H1 (cell line): ENCODE results near the gene TRIM29. TPM values are rescaled to one million over a fixed set of nuclear protein-coding genes. Genes with fewer than 3 reads are reported as not detected.
A peak's percentile ranks its signal among the peaks of the same experiment; 100 is the strongest.

Experiments used
- CTCF ChIA-PET: fragments of 300-600 bp; sonication (Branson Sonifier 250); formaldehyde crosslinking; loops from one replicate; lab custom pipeline; 2021; ENCODE audit not compliant: partially characterized antibody; lab: Charles Lee
- POLR2A ChIA-PET: fragments of 300-600 bp; sonication (Branson Sonifier 250); formaldehyde crosslinking; loops from one replicate; lab custom pipeline; 2021; ENCODE audit warnings: inconsistent platforms; ENCODE audit not compliant: partially characterized antibody; lab: Charles Lee
- DNase-seq, 2 experiments: peaks; one replicate each; pipeline versions ENCODE4 v3.0.0 to v3.0.0-alpha.2; 2010 to 2022; ENCODE audit warnings: low spot score in 2 of 2, low read depth in 1 of 2, mixed read lengths in 1 of 2
- FAIRE-seq: peaks from 2 replicates; lab custom pipeline; 2011; peaks lifted over from hg19 to GRCh38; lab: Jason Lieb, UNC
- H2AFZ ChIP-seq: 2 replicates; pipeline ENCODE4 v1.8.1; 2012; ENCODE audit warnings: low read length, inconsistent platforms
- H2AK5ac ChIP-seq: 2 replicates; pipeline ENCODE4 v1.6.1; 2013; ENCODE audit warnings: low read depth, low read length
- H2BK120ac ChIP-seq: replicated peaks from 2 replicates; pipeline ENCODE3; 2013; ENCODE audit warnings: low read depth, low read length, inconsistent platforms
- H2BK12ac ChIP-seq: 2 replicates; pipeline ENCODE4 v1.6.1; 2013; ENCODE audit warnings: low read depth, low read length
- H2BK15ac ChIP-seq: 2 replicates; pipeline ENCODE4 v1.6.1; 2013; ENCODE audit warnings: low read length
- H2BK20ac ChIP-seq: 2 replicates; pipeline ENCODE4 v1.6.1; 2013; ENCODE audit warnings: low read length
- H2BK5ac ChIP-seq: 2 replicates; pipeline ENCODE4 v1.6.1; 2013; ENCODE audit warnings: low read depth, low read length
- H3K14ac ChIP-seq: 2 replicates; pipeline ENCODE4 v1.6.1; 2013; ENCODE audit warnings: inconsistent platforms; ENCODE audit not compliant: insufficient read length
- H3K18ac ChIP-seq: 2 replicates; pipeline ENCODE4 v1.6.1; 2013; ENCODE audit warnings: low read length; ENCODE audit errors: extremely low read depth
- H3K23ac ChIP-seq: 2 replicates; pipeline ENCODE4 v1.6.1; 2013; ENCODE audit warnings: inconsistent platforms; ENCODE audit not compliant: insufficient read length
- H3K23me2 ChIP-seq: 2 replicates; pipeline ENCODE4 v1.6.1; 2013; ENCODE audit warnings: low read depth, low read length
- H3K27ac ChIP-seq: 2 replicates; pipeline ENCODE4 v1.6.1; 2011; ENCODE audit warnings: low read depth, low read length, inconsistent platforms
- H3K27me3 ChIP-seq, 4 experiments: replicated peaks in 1 of 4; 1 replicate in 1 of 4; 2 replicates in 3 of 4; pipeline versions ENCODE4 v1.6.1 to v1.8.1; 2011 to 2013; ENCODE audit warnings: low read length in 3 of 4, mild to moderate bottlenecking in 3 of 4, inconsistent platforms in 2 of 4, mixed read lengths in 2 of 4, moderate library complexity in 1 of 4; ENCODE audit not compliant: control insufficient read depth in 3 of 4, insufficient read depth in 3 of 4; ENCODE audit errors: extremely low read depth in 1 of 4
- H3K36me3 ChIP-seq, 4 experiments: 2 replicates each; pipeline versions ENCODE4 v1.6.1 to v1.8.1; 2011 to 2013; ENCODE audit warnings: mild to moderate bottlenecking in 4 of 4, low read length in 3 of 4, moderate library complexity in 2 of 4, control low read depth in 1 of 4, inconsistent platforms in 1 of 4; ENCODE audit not compliant: insufficient read depth in 4 of 4, control insufficient read depth in 2 of 4
- H3K4ac ChIP-seq: replicated peaks from 2 replicates; pipeline ENCODE3; 2013; ENCODE audit warnings: low read length, low read depth, mixed read lengths, inconsistent platforms; ENCODE audit not compliant: insufficient read length
- H3K4me1 ChIP-seq, 4 experiments: replicated peaks in 1 of 4; 1 replicate in 1 of 4; 2 replicates in 3 of 4; pipeline versions ENCODE4 v1.6.1 to v1.8.1; 2011 to 2013; ENCODE audit warnings: low read length in 3 of 4, inconsistent platforms in 2 of 4, mixed read lengths in 1 of 4; ENCODE audit not compliant: insufficient read depth in 4 of 4, control insufficient read depth in 3 of 4
- H3K4me2 ChIP-seq, 2 experiments: 2 replicates each; pipeline versions ENCODE4 v1.6.1 to v1.8.1; 2011 to 2013; ENCODE audit warnings: low read depth in 2 of 2, low read length in 2 of 2, control low read depth in 1 of 2, inconsistent platforms in 1 of 2, mild to moderate bottlenecking in 1 of 2; ENCODE audit not compliant: insufficient read depth in 1 of 2
- H3K4me3 ChIP-seq, 4 experiments: fragments of 200-600, 300-600 bp in 1 of 4; sonication (generic), shearing (Covaris generic), sonication (Bioruptor Twin) in 1 of 4; 2 replicates each; pipeline versions ENCODE4 v1.5.1 to v1.8.1; 2011 to 2016; ENCODE audit warnings: low read length in 4 of 4, low read depth in 3 of 4, control low read depth in 2 of 4, inconsistent platforms in 2 of 4, mild to moderate bottlenecking in 2 of 4, mixed read lengths in 1 of 4, moderate library complexity in 1 of 4; ENCODE audit not compliant: insufficient read depth in 2 of 4; ENCODE audit errors: extremely low read depth in 1 of 4
- H3K56ac ChIP-seq: replicated peaks from 2 replicates; pipeline ENCODE3; 2013; ENCODE audit warnings: low read depth, mild to moderate bottlenecking, mixed read lengths, low read length, inconsistent platforms; ENCODE audit not compliant: insufficient read length
- H3K79me1 ChIP-seq: 2 replicates; pipeline ENCODE4 v1.6.1; 2013; ENCODE audit warnings: low read depth, low read length, control low read depth
- H3K79me2 ChIP-seq, 2 experiments: 2 replicates each; pipeline versions ENCODE4 v1.6.1 to v1.8.1; 2012 to 2013; ENCODE audit warnings: low read length in 2 of 2, mild to moderate bottlenecking in 2 of 2, inconsistent platforms in 1 of 2; ENCODE audit not compliant: insufficient read depth in 2 of 2, control insufficient read depth in 1 of 2
- H3K9ac ChIP-seq, 4 experiments: replicated peaks in 1 of 4; 1 replicate in 1 of 4; 2 replicates in 3 of 4; pipeline versions ENCODE4 v1.6.1 to v1.8.1; 2011 to 2013; ENCODE audit warnings: low read depth in 3 of 4, low read length in 3 of 4, control low read depth in 2 of 4, mild to moderate bottlenecking in 2 of 4, moderate library complexity in 2 of 4, inconsistent platforms in 1 of 4; ENCODE audit errors: extremely low read depth in 1 of 4
- H3K9me3 ChIP-seq, 2 experiments: 2 replicates each; pipeline versions ENCODE4 v1.6.1 to v1.8.1; 2012 to 2013; ENCODE audit warnings: mild to moderate bottlenecking in 2 of 2, moderate library complexity in 2 of 2, control low read depth in 1 of 2, inconsistent platforms in 1 of 2, low read depth in 1 of 2, low read length in 1 of 2, mixed read lengths in 1 of 2; ENCODE audit not compliant: insufficient read depth in 2 of 2
- H4K20me1 ChIP-seq, 2 experiments: replicated peaks in 1 of 2; 2 replicates each; pipeline versions ENCODE3 to v1.8.1; 2011 to 2013; ENCODE audit warnings: inconsistent platforms in 2 of 2, low read length in 2 of 2, mild to moderate bottlenecking in 1 of 2; ENCODE audit not compliant: insufficient read depth in 2 of 2, control insufficient read depth in 1 of 2
- H4K5ac ChIP-seq: 2 replicates; pipeline ENCODE4 v1.6.1; 2013; ENCODE audit warnings: low read length, low read depth, mixed read lengths, inconsistent platforms; ENCODE audit not compliant: insufficient read length
- H4K8ac ChIP-seq: 2 replicates; pipeline ENCODE4 v1.8.0; 2013; ENCODE audit warnings: mild to moderate bottlenecking, moderate library complexity, low read length, inconsistent platforms; ENCODE audit not compliant: insufficient read depth; ENCODE audit errors: extremely low read depth
- H4K91ac ChIP-seq: replicated peaks from 2 replicates; pipeline ENCODE3; 2013; ENCODE audit warnings: low read length, mixed read lengths, inconsistent platforms; ENCODE audit not compliant: insufficient read length
- ATF2 ChIP-seq: IDR thresholded peaks from 2 replicates; pipeline ENCODE4 v1.6.1; 2012; ENCODE audit warnings: low read length, inconsistent platforms
- BACH1 ChIP-seq: IDR thresholded peaks from 2 replicates; pipeline ENCODE4 v1.6.1; 2012; ENCODE audit warnings: low read length, improper control_type of control experiment
- CTCF ChIP-seq, 3 experiments: IDR thresholded peaks; 1 replicate in 2 of 3; 2 replicates in 1 of 3; pipeline versions ENCODE4 v1.5.1 to v1.6.1; 2011; ENCODE audit warnings: low read length in 3 of 3, mild to moderate bottlenecking in 3 of 3, inconsistent platforms in 2 of 3, low read depth in 1 of 3, moderate library complexity in 1 of 3; ENCODE audit not compliant: insufficient read depth in 1 of 3; ENCODE audit errors: control extremely low read depth in 1 of 3
- HDAC6 ChIP-seq: IDR thresholded peaks from one replicate; pipeline ENCODE4 v1.7.1; 2012; ENCODE audit warnings: low read depth, mild to moderate bottlenecking, inconsistent platforms, low read length, moderate library complexity
- SP1 ChIP-seq: IDR thresholded peaks from 2 replicates; pipeline ENCODE4 v1.6.1; 2011; ENCODE audit warnings: low read depth, low read length
- SP4 ChIP-seq: IDR thresholded peaks from 2 replicates; pipeline ENCODE4 v1.6.1; 2012; ENCODE audit warnings: low read length, inconsistent platforms
- TEAD4 ChIP-seq: IDR thresholded peaks from 2 replicates; pipeline ENCODE4 v1.6.1; 2012; ENCODE audit warnings: low read depth, low read length, inconsistent platforms, mixed read lengths
- whole genome bisulfite sequencing, 2 experiments: shearing (Covaris generic) in 1 of 2; methylation state at CpG; one replicate each; pipeline versions ENCODE4 v1.1.6 to v1.1.7; 2013 to 2015; ENCODE audit warnings: low lambda C conversion rate in 2 of 2, mixed read lengths in 2 of 2, inconsistent platforms in 1 of 2, low coverage in 1 of 2, missing lambda C conversion rate in 1 of 2; ENCODE audit not compliant: insufficient replicate concordance in 2 of 2, insufficient coverage in 1 of 2, insufficient read length in 1 of 2; ENCODE audit errors: extremely low coverage in 1 of 2, missing lambda C conversion rate in 1 of 2; 5-methylcytosine and 5-hydroxymethylcytosine counted together
- polyA plus RNA-seq, 7 experiments: library from polyadenylated mRNA; depleted of rRNA in 3 of 7; stranded (reverse) in 5 of 7; unstranded in 2 of 7; fragments of >200 nt in 5 of 7; fragments of 200-250 nt in 2 of 7; gene quantifications; 1 replicate in 5 of 7; 2 replicates in 1 of 7; 4 replicates in 1 of 7; pipeline versions ENCODE4 v1.2.1 to v1.2.3, GENCODE V29; 2011 to 2013; ENCODE audit warnings: missing spikeins in 2 of 7, mixed read lengths in 2 of 7
- total RNA-seq: library from RNA; stranded (reverse); fragmentation: NEBNext Ultra II Directional; extraction: Animal tissue kit (Norgen Biotek cat#: 25700); gene quantifications from 2 replicates; pipeline ENCODE4 v1.2.1, GENCODE V29; 2021

The TRIM29 gene
- total and polyA plus RNA-seq, 2 of the 8 experiments (the other 6 are each of a cell fraction or from before 2014, with no cell fraction given), result 0.17 to 0.43 TPM

GRCh38 chr11:120102050-120102863 is 35.7 kb downstream of the TRIM29 start:
- Histone ChIP-seq H2BK12ac (no peak overlapping the region), H4K91ac (no peak overlapping the region), H3K9ac (no peak overlapping the region), H2AK5ac (no peak overlapping the region; the same call in 1 of the 2 replicates), H3K4me3 (no peak overlapping the region), H2BK5ac (no peak overlapping the region), H3K4me1 (peaks cover 2 to 12% (median 5%) of the 10 kb centered on the region in 4 experiments), H2AFZ (no peak overlapping the region), H3K36me3 (no peaks in the 10 kb centered on the region), H3K23ac (no peak overlapping the region), H3K18ac (no peak overlapping the region; the same call in 1 of the 2 replicates), H2BK20ac (no peak overlapping the region), H4K5ac (no peak overlapping the region), H3K27ac (no peak overlapping the region; the same call in 1 of the 2 replicates), H4K20me1 (no peaks in the 10 kb centered on the region), H3K4ac (no peak overlapping the region), H3K27me3 (peaks cover 0 to 23% (median 11%) of the 10 kb centered on the region in 4 experiments; a peak in 5 of 7 replicates), H3K56ac (no peak overlapping the region), H3K79me2 (no peaks in the 10 kb centered on the region), H3K79me1 (no peaks in the 10 kb centered on the region), H3K4me2 (no peak overlapping the region), H3K14ac (no peak overlapping the region), H4K8ac (no peak overlapping the region), H2BK15ac (peak overlapping the region; percentile 9; the same call in 1 of the 2 replicates), H3K9me3 (no peaks in the 10 kb centered on the region), H2BK120ac (no peak overlapping the region), H3K23me2 (no peaks in the 10 kb centered on the region; the same call in 1 of the 2 replicates)
- no peak for TF ChIP-seq HDAC6
- TF ChIP-seq SP4, result no peak
- no peak for TF ChIP-seq ATF2
- no peak for TF ChIP-seq SP1
- no peak for TF ChIP-seq BACH1
- TF ChIP-seq TEAD4, result no peak
- TF ChIP-seq CTCF (IDR thresholded peaks at IDR 0.05; ENCODE audit: control extremely low read depth in 1 of 3, insufficient read depth in 1 of 3, low read depth in 1 of 3, low read length in 3 of 3), result no peak
- POLR2A ChIA-PET, result no interaction called here
- no peak for FAIRE-seq
- CTCF ChIA-PET, result interaction anchor here (0.7 to 8.0 kb wide), 10 partner anchors 10 to 451 kb away, joined by 3 to 146 read pairs (median 3); no protein-coding TSS in a partner anchor
- DNase-seq, result no peak
- WGBS, 2 experiments, result 84% methylated on average over 8 of the region's 8 CpGs; no CpG with 5 or more reads in 1 of the 2 experiments
